Testis (tissue), 2 donors: ENCODE results near the gene PRKG1.
A peak's percentile ranks its signal among the peaks of the same experiment; 100 is the strongest.

ENCODE experiments used
- CTCF ChIP-seq, 3 experiments: fragments of 450-650 bp in 2 of 3; fragments of 200-600 bp in 1 of 3; sonication (generic) in 1 of 3; IDR thresholded peaks; one replicate each; pipeline ENCODE4 v1.5.1; 2016 to 2019; ENCODE audit warnings: antibody characterized with exemption in 3 of 3, mild to moderate bottlenecking in 2 of 3, moderate library complexity in 1 of 3
- POLR2A ChIP-seq: fragments of 450-650 bp; IDR thresholded peaks from one replicate; pipeline ENCODE4 v1.6.1; 2017; ENCODE audit warnings: antibody characterized with exemption, mild to moderate bottlenecking, moderate library complexity

DNA sequence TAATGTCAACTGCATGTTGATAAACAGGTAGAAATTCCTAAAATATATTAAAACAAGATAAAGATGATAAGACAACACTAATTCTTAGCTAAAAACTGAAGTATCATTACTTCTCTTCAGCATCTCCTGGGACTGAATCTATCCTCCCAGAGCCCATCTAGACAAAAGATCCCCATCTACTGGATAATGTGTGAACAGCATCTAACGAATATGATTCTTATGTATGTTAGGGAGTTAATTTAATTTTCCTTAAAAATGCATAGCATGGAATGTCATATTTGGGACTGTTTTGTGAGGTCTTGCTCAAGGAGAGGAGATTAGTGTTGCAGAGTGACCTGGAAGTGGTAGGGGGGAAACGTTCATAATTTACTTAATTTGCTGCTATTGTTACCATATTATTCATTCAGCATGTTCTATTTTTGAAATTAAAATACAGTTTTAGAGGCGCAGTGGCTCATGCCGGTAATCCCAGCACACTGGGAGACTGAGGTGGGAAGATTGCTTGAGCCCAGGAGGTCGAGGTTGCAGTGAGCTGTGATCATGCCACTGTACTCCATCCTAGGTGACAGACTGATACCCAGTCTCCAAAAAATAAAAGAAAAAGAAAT lies 930.2 kb downstream of the PRKG1 start:
- TF ChIP-seq CTCF (IDR thresholded peaks at IDR 0.05) (peak in 2 of 3 experiments; percentile 23 to 54), POLR2A (no peak)
